Panc1 (cell line): ENCODE data around the gene ZNF354C. TPM values are rescaled to one million over a fixed set of nuclear protein-coding genes. Genes with fewer than 3 reads are reported as not detected.

Source experiments
- ATAC-seq: fragments of 200-7000 bp; cut with Tn5 transposase; 2 replicates; pipeline ENCODE4 v1.9.1; 2020; ENCODE audit warnings: mild to moderate bottlenecking, moderate library complexity
- BruUV-seq: library from RNA; stranded (reverse); fragments of 400-500 nt; replicated peaks from 2 replicates; lab custom pipeline; 2021; lab: Mats Ljungman, UMichigan
- CTCF ChIA-PET: fragments of 300-600 bp; sonication (Branson Sonifier 250); formaldehyde crosslinking; loops from one replicate; lab custom pipeline; 2022; ENCODE audit warnings: antibody characterized with exemption; lab: Charles Lee
- POLR2A ChIA-PET: fragments of 300-600 bp; sonication (Branson Sonifier 250); formaldehyde crosslinking; loops from one replicate; lab custom pipeline; 2022; ENCODE audit warnings: antibody characterized with exemption; lab: Charles Lee
- DNase-seq: peaks from one replicate; pipeline ENCODE4 v3.0.0-alpha.2; 2010; ENCODE audit warnings: low read depth, low spot score
- H3K27ac ChIP-seq: 2 replicates; pipeline ENCODE4 v1.5.1; 2011; ENCODE audit warnings: mild to moderate bottlenecking, low read length, inconsistent platforms
- H3K27me3 ChIP-seq: fragments of 200-500 bp; sonication (Bioruptor generic); 2 replicates; pipeline ENCODE4 v1.6.0; 2014; ENCODE audit warnings: low read length, inconsistent platforms; ENCODE audit not compliant: control insufficient read depth, insufficient read depth
- H3K36me3 ChIP-seq: fragments of 200-500 bp; sonication (Bioruptor generic); 2 replicates; pipeline ENCODE4 v1.5.1; 2014; ENCODE audit warnings: inconsistent platforms, mild to moderate bottlenecking, low read length, moderate library complexity; ENCODE audit not compliant: control insufficient read depth, insufficient read depth
- H3K4me1 ChIP-seq: 2 replicates; pipeline ENCODE4 v1.5.1; 2011; ENCODE audit warnings: inconsistent platforms, mild to moderate bottlenecking, low read length, moderate library complexity; ENCODE audit not compliant: control insufficient read depth, insufficient read depth
- H3K4me3 ChIP-seq, 2 experiments: 2 replicates each; pipeline ENCODE4 v1.5.1; 2011 to 2012; ENCODE audit warnings: low read depth in 2 of 2, low read length in 2 of 2, mild to moderate bottlenecking in 2 of 2, inconsistent platforms in 1 of 2, moderate library complexity in 1 of 2
- H3K9me3 ChIP-seq: fragments of 200-500 bp; sonication (Bioruptor generic); 2 replicates; pipeline ENCODE4 v1.5.1; 2014; ENCODE audit warnings: low read depth, mild to moderate bottlenecking, inconsistent platforms, low read length, moderate library complexity; ENCODE audit not compliant: control insufficient read depth, insufficient read depth
- REST ChIP-seq, 2 experiments: IDR thresholded peaks; 2 replicates each; pipeline ENCODE4 v1.6.1; 2011 to 2012; ENCODE audit warnings: low read depth in 2 of 2, control low read depth in 1 of 2, low read length in 1 of 2, mild to moderate bottlenecking in 1 of 2, moderate library complexity in 1 of 2; ENCODE audit not compliant: insufficient read depth in 1 of 2
- SIN3A ChIP-seq: IDR thresholded peaks from 2 replicates; pipeline ENCODE4 v1.6.1; 2012; ENCODE audit warnings: low read depth, mild to moderate bottlenecking, low read length, moderate library complexity, borderline replicate concordance; ENCODE audit not compliant: insufficient read depth
- TCF7L2 ChIP-seq: IDR thresholded peaks from 2 replicates; pipeline ENCODE4 v1.6.1; 2011; ENCODE audit warnings: mild to moderate bottlenecking, low read depth, low read length, inconsistent platforms
- in situ Hi-C: cut with HindIII; loops from 2 replicates; pipeline ENCODE4 v1.10.0; 2016; ENCODE audit warnings: low sequenced_read_pairs, low pct_unique_long_range_greater_than_20kb
- intact Hi-C: fragments of 100-400 bp; cut with micrococcal nuclease; formaldehyde crosslinking; loops from one replicate; pipeline ENCODE4 v1.10.0; 2022; ENCODE audit not compliant: unreplicated experiment
- total RNA-seq: library from RNA; stranded (reverse); gene quantifications from one replicate; pipeline ENCODE4 v1.2.1, GENCODE V29; 2021; ENCODE audit not compliant: unreplicated experiment

ZNF354C gene
- total RNA-seq, 1 experiment from 2014 or later = 4.3 TPM

GRCh38 chr5:179065703-179066102 lies 5.5 kb downstream of the ZNF354C start:
- intact Hi-C loops = no loop called here
- ChIA-PET POLR2A (no interaction called here), CTCF (no interaction called here)
- Histone ChIP-seq H3K27ac (no peak overlapping the region), H3K36me3 (no peaks in the 10 kb centered on the region), H3K4me3 (no peak overlapping the region), H3K4me1 (no peaks in the 10 kb centered on the region), H3K27me3 (no peaks in the 10 kb centered on the region), H3K9me3 (peaks cover 31% of the 10 kb centered on the region)
- no peak for TF ChIP-seq SIN3A
- in situ Hi-C loops = no loop called here
- no TSS peak for BruUV-seq
- no peak for ATAC-seq
- DNase-seq = no peak

- no TSS peak for BruUV-seq
- H3K36me3 ChIP-seq = no peaks in the 10 kb centered on the region; the same call in 1 of the 2 replicates
- DNase-seq (no peak), ATAC-seq (no peak)
- H3K9me3 ChIP-seq = peaks cover 79% of the 10 kb centered on the region
- intact Hi-C loops = no loop called here
- ChIA-PET POLR2A (no interaction called here), CTCF (no interaction called here)
- TF ChIP-seq SIN3A (no peak), REST (IDR thresholded peaks at IDR 0.05; ENCODE audit: insufficient read depth in 1 of 2, low read depth in 2 of 2, low read length in 1 of 2) (no peak)
- no peak overlapping the region for H3K27ac ChIP-seq
- in situ Hi-C loops = no loop called here
- no peaks in the 10 kb centered on the region for H3K27me3 ChIP-seq
- no peaks in the 10 kb centered on the region for H3K4me1 ChIP-seq
- H3K4me3 ChIP-seq = no peak overlapping the region
Measured at GRCh38 chr5:179079165-179079987, 19.2 kb downstream of the ZNF354C start.

- H3K36me3 ChIP-seq = no peaks in the 10 kb centered on the region; the same call in 1 of the 2 replicates
- H3K27ac ChIP-seq = no peak overlapping the region
- ChIA-PET POLR2A (no interaction called here), CTCF (no interaction called here)
- no peaks in the 10 kb centered on the region for H3K4me1 ChIP-seq
- no peak for DNase-seq
- H3K4me3 ChIP-seq = no peak overlapping the region
- no TSS peak for BruUV-seq
- no peak for ATAC-seq
- in situ Hi-C loops = no loop called here
- H3K9me3 ChIP-seq = peaks cover 79% of the 10 kb centered on the region
- TF ChIP-seq SIN3A (no peak), TCF7L2 (no peak)
- H3K27me3 ChIP-seq = no peaks in the 10 kb centered on the region
- intact Hi-C loops = no loop called here
Measured at GRCh38 chr5:179080724-179081123, 20.6 kb downstream of the ZNF354C start.
